HG02588 (cell line): ENCODE results near the gene GSTCD.
A peak's percentile ranks its signal among the peaks of the same experiment; 100 is the strongest.
"Not testable (repeated sequence)": the region's sequence is repeated elsewhere in the genome, so short reads cannot be mapped to it uniquely, and the experiment has no call there.

Experiments used
- ATAC-seq: cut with Tn5 transposase; IDR thresholded peaks from one replicate; pipeline ENCODE4 v1.9.1; 2021; ENCODE audit warnings: mild to moderate bottlenecking, moderate library complexity; ENCODE audit not compliant: unreplicated experiment

The GSTCD gene, protein sequence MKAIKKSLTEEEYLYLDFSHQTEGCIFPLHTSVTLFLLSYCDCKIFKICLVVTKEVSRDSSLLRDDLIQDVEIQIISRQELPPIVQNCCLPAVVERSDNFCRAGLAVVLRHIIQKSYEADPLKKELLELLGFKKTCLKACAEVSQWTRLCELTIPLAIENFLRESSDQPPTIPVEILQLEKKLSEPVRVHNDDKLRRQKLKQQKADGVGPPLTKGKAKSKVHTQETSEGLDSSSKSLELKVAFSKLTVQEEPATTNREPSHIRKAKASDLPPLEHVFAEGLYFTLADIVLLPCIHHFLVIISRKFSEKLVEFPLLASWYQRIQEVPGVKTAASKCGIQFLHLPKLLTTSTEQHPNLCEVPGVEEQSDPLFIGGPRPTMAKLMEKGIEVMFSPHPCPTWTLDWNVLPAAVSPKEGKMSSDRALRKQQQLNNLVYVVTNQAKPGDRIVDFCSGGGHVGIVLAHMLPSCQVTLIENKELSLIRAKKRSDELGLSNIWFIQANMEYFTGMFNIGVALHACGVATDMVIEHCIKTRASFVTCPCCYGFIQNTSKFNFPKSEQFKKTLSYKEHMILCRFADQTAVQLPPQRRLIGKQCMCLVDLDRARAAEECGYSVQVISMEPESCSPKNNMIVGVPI

DNA sequence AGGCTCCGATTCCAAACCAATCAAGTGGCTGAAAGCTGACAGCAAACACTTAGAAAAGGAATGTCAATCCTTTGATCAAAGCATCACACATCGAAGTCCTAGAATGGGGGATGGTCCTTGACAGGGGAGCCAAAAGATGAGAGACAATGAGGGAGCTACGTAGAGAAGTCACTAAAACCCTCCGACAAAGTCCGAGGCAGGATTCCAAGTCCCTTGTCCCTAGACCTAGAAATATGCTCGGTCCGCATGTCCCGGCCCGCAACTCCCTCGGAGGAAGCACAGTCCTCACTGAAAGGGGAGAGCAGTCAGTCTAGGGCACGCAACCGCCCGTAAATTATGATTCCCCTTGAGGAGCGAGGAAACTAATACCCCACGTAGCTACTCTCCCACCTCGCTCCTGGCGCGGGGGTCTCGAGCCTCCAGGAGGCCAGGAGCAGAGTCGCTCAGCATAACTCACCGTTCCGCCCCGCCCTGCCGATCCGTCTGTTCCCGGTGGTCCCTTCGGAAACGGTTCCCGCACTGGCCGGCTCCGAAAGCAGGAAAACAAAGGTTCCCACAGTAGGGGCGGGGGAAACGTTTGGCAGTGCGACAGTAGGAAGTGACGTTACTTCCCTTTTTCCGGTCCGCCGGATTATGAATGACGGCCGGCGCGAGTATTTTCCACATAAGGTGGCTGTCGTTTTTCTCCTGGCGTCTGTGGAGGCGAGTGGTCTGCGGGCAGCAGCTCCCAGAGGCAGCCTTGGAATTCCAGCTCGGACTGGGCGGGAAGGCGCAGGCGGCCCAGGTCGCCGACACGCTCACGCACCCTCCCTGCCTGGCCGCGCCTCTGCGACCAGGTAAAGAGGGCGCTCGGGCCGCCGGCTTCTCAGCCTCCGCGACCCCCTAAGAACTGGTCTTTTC is at the start of gene GSTCD, which contains the start of gene INTS12:
Gene GSTCD, plus strand, starts transcription at position 604 of the 900 bp plus-strand sequence. CDS start 8,830 bp downstream, outside the sequence.
Gene INTS12, minus strand, starts transcription at position 509 of the 900 bp plus-strand sequence. CDS start 8,684 bp downstream, outside the sequence.
- ATAC-seq = peak; percentile 90

DNA sequence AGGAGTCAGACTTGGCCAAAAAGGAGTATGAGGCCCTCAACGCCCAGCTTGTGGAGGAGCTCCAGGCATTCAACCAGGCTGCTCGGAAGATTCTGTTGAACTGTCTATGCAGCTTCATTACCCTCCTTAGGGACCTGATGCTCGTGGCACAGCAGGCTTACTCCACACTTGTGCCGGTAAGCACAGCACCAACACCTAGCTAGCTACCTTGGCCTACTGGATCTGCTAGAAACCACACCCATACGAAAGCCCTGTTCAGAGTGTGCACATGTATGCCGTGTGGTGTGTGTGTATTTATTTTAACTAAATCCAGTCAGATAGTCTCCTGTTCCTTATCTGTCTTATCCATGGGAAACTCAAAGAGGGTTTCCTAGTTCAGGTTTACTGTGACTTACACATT is 49.4 kb upstream of the GSTCD start:
- no peak for ATAC-seq

DNA sequence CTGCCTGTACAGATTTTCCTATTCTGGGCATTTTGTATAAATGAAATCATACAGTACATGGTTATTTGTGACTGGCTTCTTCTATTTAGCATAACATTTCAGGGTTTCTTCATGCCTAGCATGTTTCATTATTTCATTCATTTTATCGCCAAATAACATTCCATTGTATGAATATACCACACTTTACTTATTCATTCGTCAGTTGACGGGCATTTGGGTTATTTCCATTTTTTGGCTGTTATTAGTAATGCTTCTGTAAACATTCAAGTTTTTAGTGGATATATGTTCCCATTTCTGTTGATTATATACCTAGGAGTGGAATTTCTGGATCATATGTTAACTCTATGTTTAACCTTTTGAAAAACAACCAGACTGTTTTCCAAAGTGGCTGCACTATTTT is 47.6 kb upstream of the GSTCD start:
- ATAC-seq = no peak

DNA sequence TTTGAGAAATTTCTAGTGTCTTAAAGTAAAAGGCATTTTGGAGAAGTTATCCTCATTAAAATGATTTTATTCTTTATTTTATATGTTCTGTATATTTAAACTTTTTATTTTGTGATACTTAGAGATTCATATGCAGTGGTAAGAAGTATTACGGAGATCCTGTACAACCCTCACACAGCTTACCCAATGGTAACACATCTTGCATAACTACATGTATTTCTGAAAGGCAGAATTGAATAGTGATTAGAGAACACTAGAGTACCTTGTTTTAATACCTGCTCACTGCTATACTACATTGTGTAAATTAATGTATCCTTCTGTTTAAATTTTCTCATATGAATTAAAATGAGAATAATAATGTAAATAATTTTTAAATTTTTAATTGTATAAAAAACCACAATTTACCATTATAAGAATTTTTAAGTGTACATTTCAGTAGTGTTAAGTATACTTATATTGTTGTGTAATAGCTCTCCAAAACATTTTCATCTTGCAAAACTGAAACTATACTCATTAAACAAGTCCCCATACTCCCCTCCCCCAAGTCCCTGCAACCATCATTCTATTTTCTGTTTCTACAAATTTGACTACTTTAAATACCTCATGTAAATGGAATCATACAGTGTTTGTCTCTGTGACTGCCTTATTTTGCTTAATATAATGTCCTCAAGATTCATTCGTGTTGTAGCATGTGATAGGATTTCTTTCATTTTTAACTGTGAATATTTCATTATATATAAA is 45.5 kb upstream of the GSTCD start:
- no peak for ATAC-seq

DNA sequence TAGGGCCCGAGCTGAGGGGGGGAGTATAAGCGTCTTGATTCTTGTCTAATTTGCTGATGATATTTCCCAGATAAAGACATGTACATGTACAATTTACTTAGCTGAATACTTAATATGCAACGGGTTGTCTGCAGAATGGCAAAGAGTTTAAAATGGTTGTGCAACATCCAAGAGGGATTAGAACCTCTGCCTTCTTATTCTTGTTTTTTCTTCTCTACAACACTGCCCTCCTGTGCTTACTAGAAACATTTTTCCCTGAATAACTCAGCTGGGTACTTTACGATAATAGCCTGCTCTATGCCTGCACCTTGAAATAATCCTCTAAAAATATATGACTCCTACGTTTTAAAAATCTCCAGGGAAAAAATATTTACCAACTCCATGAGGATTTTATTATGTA is 41.9 kb upstream of the GSTCD start:
- ATAC-seq = no peak

DNA sequence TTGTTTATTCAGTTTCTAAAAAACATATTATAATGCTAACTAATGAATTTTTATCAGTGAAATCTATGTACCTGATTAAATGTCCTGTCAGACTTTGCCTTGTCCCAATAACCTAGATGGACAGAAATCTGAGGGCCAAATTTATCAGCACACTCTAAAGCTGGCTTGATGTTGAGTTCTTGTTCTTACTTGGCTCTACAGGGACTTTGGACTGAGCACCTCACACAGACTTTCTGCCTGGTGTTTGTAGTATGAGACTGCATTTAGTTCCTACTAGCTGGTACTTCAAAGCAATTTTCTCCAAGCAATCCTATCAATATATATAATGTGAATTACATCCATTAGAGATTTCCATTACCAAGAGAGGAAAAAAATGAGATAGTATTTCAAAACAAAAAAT is 37.9 kb upstream of the GSTCD start:
- ATAC-seq = no peak

DNA sequence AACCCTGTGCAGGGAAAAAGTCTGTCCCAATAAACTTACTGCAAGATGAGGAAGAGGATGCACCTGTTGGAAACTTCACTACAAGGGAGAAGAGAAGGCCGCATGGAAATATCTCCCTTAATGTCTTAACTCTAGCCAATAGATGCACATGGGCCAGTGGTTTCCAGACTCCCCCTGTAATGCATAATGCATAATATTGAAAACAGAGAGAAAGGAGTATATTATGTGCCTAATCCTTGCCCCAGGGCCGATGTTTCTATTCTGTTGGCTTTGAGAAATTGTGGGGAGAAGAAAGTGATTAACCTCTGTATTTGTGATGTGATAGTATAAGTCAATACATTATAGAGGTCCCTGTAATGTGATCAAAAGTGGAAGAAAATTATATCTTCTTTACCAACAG is 37.3 kb upstream of the GSTCD start:
- no peak for ATAC-seq

DNA sequence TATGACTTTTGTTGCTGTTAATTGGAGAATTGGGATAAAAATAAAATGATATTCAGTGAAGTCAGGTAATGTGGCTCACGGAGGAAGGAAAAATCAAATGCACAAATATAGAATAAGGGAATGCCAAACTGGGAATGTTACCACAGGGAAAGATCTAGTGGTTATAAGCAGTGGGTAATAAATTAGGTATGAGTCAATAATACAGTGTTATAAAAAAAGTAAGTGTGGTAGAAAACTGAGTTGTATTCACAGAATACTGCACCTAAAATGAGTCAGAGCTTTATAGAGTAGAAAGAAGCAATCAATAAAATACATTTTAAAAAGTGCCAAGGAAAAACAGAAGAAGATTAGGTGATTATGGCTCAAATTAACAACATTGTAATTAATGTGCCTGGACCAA is 34.6 kb upstream of the GSTCD start:
- no peak for ATAC-seq

DNA sequence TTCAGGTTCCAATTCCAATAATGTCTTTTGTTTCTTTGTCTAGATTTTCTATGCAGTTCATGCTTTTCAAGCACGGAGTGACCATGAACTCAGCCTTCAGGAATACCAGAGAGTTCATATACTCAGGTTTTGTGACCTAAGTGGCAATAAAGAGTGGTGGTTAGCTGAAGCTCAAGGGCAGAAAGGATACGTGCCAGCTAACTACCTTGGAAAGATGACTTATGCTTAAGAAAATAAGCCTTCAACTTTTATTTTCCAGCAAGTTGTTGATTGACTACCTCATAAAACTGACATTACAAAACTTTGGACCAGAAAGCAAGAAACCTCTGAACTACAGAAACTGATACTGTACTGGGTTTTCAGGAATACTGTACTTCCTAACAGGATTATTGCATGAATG is 30.9 kb upstream of the GSTCD start:
- no peak for ATAC-seq

DNA sequence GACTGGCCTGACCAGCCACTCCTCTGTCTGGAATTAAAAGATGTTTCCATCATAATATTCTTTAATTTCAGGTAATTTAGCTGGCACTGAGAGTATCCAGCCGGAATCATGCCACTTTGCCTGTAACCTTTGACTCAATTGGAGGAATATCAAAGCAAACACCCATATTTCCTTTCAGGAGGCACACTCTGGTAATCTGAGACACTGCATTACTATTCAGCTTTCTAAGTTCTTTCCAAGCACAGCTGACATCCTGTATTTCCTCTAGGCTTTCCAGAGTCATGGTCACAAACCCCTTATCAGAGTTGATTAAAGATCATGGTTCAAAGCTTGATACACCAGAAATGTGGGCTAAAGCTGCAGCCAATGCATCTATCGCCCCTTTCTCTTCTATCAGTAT is 29.4 kb upstream of the GSTCD start:
- no peak for ATAC-seq

DNA sequence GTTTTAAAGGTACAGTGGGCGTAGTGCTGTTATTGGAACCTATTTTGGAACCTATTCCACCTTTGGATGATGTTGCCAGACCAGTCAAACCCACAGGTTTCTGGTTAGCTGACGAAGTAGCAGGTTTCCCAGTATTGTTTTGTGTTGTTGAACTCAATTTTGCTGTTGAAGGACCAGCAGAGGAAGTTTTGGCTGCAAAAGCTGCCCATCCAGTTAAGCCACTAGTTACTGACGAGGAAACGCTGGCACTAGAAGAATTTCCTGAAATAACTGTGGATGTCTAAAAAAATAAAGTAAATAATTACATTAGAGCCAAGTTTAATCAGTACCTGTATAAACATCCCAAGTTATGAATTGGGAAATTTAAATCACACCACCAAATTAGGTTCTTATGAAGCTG is 25.5 kb upstream of the GSTCD start:
- no peak for ATAC-seq

DNA sequence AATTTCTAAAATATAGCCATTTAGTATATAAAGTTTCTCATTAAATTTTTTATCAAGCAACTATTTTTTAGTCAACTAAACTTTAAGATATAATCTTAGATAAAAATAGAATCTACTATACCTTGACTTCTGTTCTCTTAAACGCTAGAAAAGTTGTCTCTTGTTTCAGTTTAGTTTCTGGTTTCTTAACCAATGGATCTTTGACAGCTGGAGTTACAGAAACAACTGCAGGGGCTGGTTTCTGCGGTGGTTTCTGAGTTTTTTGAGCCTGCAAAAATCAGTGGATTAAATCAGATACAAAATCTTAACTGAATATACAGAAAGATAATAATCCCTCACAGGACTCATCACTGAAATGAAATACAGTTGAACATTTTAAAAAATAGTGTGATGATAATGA is 22.0 kb upstream of the GSTCD start:
- ATAC-seq = no peak

DNA sequence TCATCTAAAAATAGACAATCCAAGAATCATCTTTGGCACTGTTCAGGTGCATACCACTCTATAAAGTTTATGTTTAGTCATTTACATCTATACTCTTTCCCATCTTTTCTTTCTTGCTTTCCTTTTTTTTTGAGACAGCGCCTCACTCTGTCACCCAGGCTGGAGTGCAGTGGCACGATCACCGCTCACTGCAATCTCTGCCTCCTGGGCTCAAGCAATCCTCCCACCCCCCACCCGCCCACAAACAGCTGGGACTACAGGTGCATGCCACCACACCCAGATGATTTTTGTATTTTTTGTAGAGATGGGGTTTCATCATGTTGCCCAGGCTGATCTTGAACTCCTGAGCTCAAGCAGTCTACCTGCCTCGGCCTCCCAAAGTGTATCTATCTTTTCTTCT is 13.8 kb upstream of the GSTCD start:
- not testable (repeated sequence) for ATAC-seq

DNA sequence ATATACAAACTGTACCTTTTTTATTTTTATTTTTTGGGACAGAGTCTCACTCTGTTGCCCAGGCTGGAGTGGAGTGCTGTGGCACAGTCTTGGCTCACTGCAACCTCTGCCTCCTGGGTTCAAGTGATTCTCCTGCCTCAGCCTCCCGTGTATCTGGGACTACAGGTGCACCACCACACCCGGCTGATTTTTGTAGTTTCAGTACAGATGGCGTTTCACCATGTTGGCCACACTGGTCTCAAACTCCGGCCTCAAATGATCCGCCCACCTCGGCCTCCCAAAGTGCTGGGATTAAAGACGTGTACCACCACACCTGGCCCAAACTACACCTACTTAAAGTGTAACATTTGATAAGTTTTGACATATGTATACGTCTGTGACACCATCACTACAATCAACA is 12.8 kb upstream of the GSTCD start:
- not testable (repeated sequence) for ATAC-seq

DNA sequence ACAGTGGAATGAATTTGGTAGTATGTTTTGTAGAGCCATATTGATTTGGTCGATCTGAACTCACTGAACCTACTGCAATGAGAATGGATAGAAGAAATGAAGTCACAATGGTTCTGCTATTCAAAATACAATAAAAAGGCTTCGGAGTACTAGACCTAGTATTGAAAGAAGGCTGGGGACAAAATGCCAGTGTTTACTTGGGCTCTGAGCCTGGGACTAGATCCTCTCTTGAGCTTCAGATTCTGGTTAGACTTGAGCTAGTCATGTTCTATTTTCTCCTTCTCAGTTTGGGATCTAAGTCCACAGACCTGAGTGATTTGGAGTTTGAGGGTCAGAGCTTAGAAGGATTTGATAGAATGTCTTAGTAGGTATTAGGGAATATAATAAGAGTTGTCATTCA is 10.0 kb upstream of the GSTCD start:
- ATAC-seq = no peak

DNA sequence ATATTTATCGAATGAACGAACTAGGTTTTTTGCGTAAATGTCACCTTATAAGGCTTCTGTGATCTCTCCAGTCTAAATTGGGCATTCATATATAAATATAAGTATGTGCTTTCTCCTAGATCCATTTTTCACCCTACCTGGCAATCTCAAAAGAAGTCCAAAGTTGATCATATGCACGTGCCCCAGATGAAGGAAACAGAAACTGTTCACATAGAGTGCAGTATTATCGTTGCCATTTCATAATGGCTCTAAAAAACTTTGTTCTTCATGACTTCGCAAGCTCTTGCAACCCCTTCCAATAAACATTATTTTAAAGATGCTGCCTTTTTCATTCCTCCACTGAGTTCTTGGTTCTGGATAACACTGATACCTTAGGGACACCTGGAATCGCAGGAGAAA is 803 bp upstream of the GSTCD start:
- no peak for ATAC-seq

DNA sequence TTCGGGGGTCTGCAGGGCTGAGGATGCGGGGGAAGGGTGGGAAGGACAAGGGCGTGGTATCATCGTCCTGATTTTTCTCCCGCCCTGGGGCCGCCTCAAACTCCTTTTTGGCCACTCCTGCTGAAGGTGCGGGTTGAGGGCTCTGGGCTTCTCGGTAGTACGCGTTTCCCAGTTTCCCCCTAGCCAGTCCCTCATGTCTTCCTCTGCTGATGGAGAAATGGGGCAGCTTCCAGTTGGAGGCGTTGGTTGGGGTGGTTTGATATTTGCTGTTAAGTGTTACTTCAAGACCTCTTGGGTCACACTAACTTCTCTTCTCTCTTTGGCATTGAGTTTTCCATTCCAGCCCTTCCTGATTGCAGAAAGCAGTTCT is 482 bp downstream of the GSTCD start:
- ATAC-seq = peak; percentile 22

DNA sequence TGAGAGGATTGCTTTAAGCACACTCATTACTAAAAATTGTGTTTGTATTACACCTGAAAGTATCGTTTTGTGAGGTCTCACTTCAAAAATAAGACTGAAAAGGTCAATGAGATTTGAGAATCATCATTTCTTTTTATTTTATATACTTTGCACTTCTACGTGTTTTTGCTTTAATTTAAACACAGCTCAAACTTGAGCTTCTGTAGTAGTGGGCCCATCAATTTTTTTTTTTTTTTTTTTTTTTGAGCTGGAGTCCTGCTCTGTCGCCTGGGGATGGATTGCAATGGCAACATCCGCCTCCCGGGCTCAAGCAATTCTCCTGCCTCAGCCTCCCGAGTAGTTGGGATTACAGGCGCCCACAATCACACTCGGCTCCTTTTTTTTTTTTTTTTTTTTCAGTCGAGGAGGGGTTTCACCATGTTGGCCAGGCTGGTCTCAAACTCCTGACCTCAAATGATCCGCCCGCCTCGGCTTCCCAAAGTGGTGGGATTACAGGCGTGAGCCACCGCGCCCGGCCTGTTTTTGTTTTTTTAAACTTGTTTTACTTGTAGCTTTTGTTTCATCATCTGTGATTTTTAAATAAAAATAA is 1.5 kb downstream of the GSTCD start:
- no peak for ATAC-seq

DNA sequence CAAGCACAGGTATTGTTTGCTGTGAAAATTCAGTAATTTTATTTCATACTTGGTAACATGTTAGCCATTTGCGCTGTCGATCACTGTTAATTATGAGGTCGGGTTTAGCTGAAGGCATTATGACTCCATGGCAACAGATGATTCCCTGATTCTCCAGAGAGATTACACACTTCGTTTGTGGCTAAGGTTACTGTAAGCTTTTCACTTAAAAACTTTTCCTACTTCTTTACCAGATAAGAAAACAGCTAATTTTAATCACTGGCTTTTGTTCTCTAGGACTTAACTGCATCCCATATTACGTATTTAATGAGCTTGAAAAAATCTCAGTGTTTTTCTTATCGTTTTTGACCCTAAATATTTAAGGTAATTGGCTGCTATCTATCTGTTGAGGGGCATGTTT is 2.1 kb downstream of the GSTCD start:
- no peak for ATAC-seq

DNA sequence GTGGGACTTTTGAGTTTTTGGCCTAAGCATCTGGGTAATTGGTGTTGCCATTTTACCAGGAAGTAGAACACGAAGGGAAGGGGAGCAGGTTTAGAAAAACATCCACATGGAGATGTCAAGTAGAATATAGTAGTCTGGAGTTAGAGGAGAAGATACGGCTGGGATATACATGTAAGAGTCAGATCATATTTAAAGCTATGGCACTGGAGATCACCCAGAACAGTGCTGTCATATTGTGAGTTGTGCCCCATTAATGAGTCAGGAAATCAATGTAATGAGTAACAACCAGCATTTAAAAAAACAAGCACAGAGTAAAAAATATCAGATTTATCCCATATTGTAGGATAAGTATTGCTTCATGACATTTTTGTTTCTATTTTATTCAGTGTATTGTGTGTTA is 4.2 kb downstream of the GSTCD start:
- no peak for ATAC-seq
